Vagina (tissue), 2 donors: ENCODE data around the gene TAGLN.

ENCODE experiments used
- POLR2A ChIP-seq, 2 donors: fragments of 450-650 bp; IDR thresholded peaks; one replicate each; pipeline ENCODE4 v1.6.1; 2017; ENCODE audit warnings: antibody characterized with exemption in 2 of 2, mild to moderate bottlenecking in 2 of 2, moderate library complexity in 2 of 2
- POLR2AphosphoS5 ChIP-seq, 2 donors: sonication (generic); formaldehyde crosslinking; IDR thresholded peaks; one replicate each; pipeline ENCODE4 v1.9.0; 2017; ENCODE audit warnings: antibody characterized with exemption in 2 of 2, mild to moderate bottlenecking in 2 of 2, low read depth in 1 of 2; ENCODE audit not compliant: insufficient read depth in 1 of 2
- TF ChIP-seq, protein P1 (sequence below), 3 experiments: fragments of 450-650 bp in 2 of 3; fragments of 200-600 bp in 1 of 3; sonication (generic) in 1 of 3; IDR thresholded peaks; one replicate each; pipeline ENCODE4 v1.5.1; 2017 to 2019; ENCODE audit warnings: antibody characterized with exemption in 3 of 3, mild to moderate bottlenecking in 2 of 3, moderate library complexity in 2 of 3

GRCh38 chr11:117201658-117202305 lies 2.6 kb downstream of the TAGLN start:
- TF ChIP-seq, protein P1, sequence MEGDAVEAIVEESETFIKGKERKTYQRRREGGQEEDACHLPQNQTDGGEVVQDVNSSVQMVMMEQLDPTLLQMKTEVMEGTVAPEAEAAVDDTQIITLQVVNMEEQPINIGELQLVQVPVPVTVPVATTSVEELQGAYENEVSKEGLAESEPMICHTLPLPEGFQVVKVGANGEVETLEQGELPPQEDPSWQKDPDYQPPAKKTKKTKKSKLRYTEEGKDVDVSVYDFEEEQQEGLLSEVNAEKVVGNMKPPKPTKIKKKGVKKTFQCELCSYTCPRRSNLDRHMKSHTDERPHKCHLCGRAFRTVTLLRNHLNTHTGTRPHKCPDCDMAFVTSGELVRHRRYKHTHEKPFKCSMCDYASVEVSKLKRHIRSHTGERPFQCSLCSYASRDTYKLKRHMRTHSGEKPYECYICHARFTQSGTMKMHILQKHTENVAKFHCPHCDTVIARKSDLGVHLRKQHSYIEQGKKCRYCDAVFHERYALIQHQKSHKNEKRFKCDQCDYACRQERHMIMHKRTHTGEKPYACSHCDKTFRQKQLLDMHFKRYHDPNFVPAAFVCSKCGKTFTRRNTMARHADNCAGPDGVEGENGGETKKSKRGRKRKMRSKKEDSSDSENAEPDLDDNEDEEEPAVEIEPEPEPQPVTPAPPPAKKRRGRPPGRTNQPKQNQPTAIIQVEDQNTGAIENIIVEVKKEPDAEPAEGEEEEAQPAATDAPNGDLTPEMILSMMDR (IDR thresholded peaks at IDR 0.05), result no peak
- TF ChIP-seq POLR2A (IDR thresholded peaks at IDR 0.05) (no peak), POLR2AphosphoS5 (IDR thresholded peaks at IDR 0.05; ENCODE audit: insufficient read depth in 1 of 2, low read depth in 1 of 2) (peak in 1 of 2 donors; percentile 22)
